Measurements from ENCODE around the gene PEX6.

DNA sequence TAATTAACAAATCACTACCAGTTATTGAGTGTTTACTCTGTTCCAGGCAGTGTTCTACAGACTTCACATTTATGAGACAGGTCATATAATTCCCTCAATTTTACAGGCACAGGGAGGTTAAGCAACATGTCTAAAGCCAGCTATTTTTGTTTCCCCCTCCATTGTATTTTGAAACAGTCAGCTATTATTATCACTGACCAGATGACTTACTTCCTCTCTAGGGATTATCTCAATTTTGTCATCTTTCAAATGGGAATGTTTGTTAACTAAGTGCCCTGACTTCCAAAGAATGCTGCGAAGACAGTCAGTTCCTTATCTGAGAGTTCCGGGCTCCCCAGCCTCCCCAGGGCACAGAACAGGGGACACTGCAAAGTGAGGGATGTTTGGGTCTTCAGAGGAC, 55.3 kb downstream of the PEX6 start:
- TF ChIP-seq, protein P1, sequence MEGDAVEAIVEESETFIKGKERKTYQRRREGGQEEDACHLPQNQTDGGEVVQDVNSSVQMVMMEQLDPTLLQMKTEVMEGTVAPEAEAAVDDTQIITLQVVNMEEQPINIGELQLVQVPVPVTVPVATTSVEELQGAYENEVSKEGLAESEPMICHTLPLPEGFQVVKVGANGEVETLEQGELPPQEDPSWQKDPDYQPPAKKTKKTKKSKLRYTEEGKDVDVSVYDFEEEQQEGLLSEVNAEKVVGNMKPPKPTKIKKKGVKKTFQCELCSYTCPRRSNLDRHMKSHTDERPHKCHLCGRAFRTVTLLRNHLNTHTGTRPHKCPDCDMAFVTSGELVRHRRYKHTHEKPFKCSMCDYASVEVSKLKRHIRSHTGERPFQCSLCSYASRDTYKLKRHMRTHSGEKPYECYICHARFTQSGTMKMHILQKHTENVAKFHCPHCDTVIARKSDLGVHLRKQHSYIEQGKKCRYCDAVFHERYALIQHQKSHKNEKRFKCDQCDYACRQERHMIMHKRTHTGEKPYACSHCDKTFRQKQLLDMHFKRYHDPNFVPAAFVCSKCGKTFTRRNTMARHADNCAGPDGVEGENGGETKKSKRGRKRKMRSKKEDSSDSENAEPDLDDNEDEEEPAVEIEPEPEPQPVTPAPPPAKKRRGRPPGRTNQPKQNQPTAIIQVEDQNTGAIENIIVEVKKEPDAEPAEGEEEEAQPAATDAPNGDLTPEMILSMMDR (IDR thresholded peaks at IDR 0.05) = no peak
- TF ChIP-seq POLR2AphosphoS5 (IDR thresholded peaks at IDR 0.05) (no peak), EP300 (IDR thresholded peaks at IDR 0.05; ENCODE audit: low read depth) (no peak), POLR2A (IDR thresholded peaks at IDR 0.05) (no peak)
